Mesenchymal stem cell (in vitro differentiated cells and primary cell): Measurements from ENCODE around the gene MGLL.

Source experiments
- DNase-seq: peaks from one replicate; pipeline ENCODE4 v3.0.0-alpha.2; 2013
- H2AFZ ChIP-seq: one replicate; pipeline ENCODE4 v1.6.1; 2013; ENCODE audit warnings: low read depth, mild to moderate bottlenecking, control low read depth, inconsistent platforms, low read length, moderate library complexity
- H2AK5ac ChIP-seq: 2 replicates; pipeline ENCODE4 v1.6.1; 2013; ENCODE audit warnings: low read length, moderate library complexity, mild to moderate bottlenecking, inconsistent platforms; ENCODE audit not compliant: severe bottlenecking
- H2BK120ac ChIP-seq: one replicate; pipeline ENCODE4 v1.6.1; 2013; ENCODE audit warnings: low read depth, mild to moderate bottlenecking, inconsistent platforms, low read length, moderate library complexity
- H2BK12ac ChIP-seq, 2 experiments: one replicate each; pipeline ENCODE4 v1.6.1; 2013; ENCODE audit warnings: inconsistent platforms in 2 of 2, low read length in 2 of 2, mild to moderate bottlenecking in 2 of 2, moderate library complexity in 2 of 2, control low read depth in 1 of 2
- H2BK15ac ChIP-seq: one replicate; pipeline ENCODE4 v1.6.1; 2013; ENCODE audit warnings: mild to moderate bottlenecking, low read depth, inconsistent platforms; ENCODE audit not compliant: poor library complexity, severe bottlenecking
- H2BK5ac ChIP-seq: 2 replicates; pipeline ENCODE4 v1.6.1; 2013; ENCODE audit warnings: low read depth, mild to moderate bottlenecking, low read length, control low read depth, inconsistent platforms; ENCODE audit not compliant: poor library complexity, severe bottlenecking
- H3K14ac ChIP-seq, 2 experiments: one replicate each; pipeline ENCODE4 v1.6.1; 2013; ENCODE audit warnings: inconsistent platforms in 2 of 2, low read length in 2 of 2, control low read depth in 1 of 2, mild to moderate bottlenecking in 1 of 2, moderate library complexity in 1 of 2
- H3K18ac ChIP-seq, 2 experiments: one replicate each; pipeline ENCODE4 v1.6.1; 2013; ENCODE audit warnings: inconsistent platforms in 2 of 2, low read length in 2 of 2, control low read depth in 1 of 2, low read depth in 1 of 2, mild to moderate bottlenecking in 1 of 2
- H3K23ac ChIP-seq, 2 experiments: one replicate each; pipeline ENCODE4 v1.6.1; 2013; ENCODE audit warnings: inconsistent platforms in 2 of 2, low read length in 2 of 2, mild to moderate bottlenecking in 2 of 2, moderate library complexity in 2 of 2, control low read depth in 1 of 2
- H3K27ac ChIP-seq: 2 replicates; pipeline ENCODE4 v1.5.1; 2013; ENCODE audit warnings: mild to moderate bottlenecking, moderate library complexity, low read length, control low read depth, inconsistent platforms; ENCODE audit not compliant: poor library complexity, severe bottlenecking
- H3K27me3 ChIP-seq, 2 experiments: 2 replicates each; pipeline versions ENCODE4 v1.6.1 to v1.7.0; 2013; ENCODE audit warnings: low read length in 2 of 2, mild to moderate bottlenecking in 2 of 2, moderate library complexity in 2 of 2, control low read depth in 1 of 2, inconsistent platforms in 1 of 2; ENCODE audit not compliant: control insufficient read depth in 1 of 2, insufficient read depth in 1 of 2
- H3K36me3 ChIP-seq, 2 experiments: 2 replicates each; pipeline versions ENCODE4 v1.6.1 to v1.7.0; 2013; ENCODE audit warnings: low read length in 2 of 2, control low read depth in 1 of 2, inconsistent platforms in 1 of 2, low read depth in 1 of 2, mild to moderate bottlenecking in 1 of 2; ENCODE audit not compliant: insufficient read depth in 2 of 2, control insufficient read depth in 1 of 2
- H3K4ac ChIP-seq, 2 experiments: one replicate each; pipeline ENCODE4 v1.6.1; 2013; ENCODE audit warnings: inconsistent platforms in 2 of 2, low read length in 2 of 2, mild to moderate bottlenecking in 2 of 2, moderate library complexity in 2 of 2, control low read depth in 1 of 2, low read depth in 1 of 2
- H3K4me1 ChIP-seq: 2 replicates; pipeline ENCODE4 v1.6.1; 2013; ENCODE audit warnings: low read depth, low read length, control low read depth; ENCODE audit not compliant: control insufficient read depth, insufficient read depth
- H3K4me2 ChIP-seq: 2 replicates; pipeline ENCODE4 v1.6.1; 2013; ENCODE audit warnings: low read length, mild to moderate bottlenecking, inconsistent platforms; ENCODE audit not compliant: poor library complexity, severe bottlenecking
- H3K4me3 ChIP-seq, 2 experiments: 2 replicates each; pipeline versions ENCODE4 v1.5.1 to v1.7.0; 2013; ENCODE audit warnings: low read length in 2 of 2, mild to moderate bottlenecking in 2 of 2, control low read depth in 1 of 2, low read depth in 1 of 2; ENCODE audit not compliant: insufficient read depth in 1 of 2
- H3K79me1 ChIP-seq: replicated peaks from 2 replicates; pipeline ENCODE4 v1.6.1; 2013; ENCODE audit warnings: mild to moderate bottlenecking, control low read depth, low read length, inconsistent platforms; ENCODE audit not compliant: poor library complexity, severe bottlenecking
- H3K9ac ChIP-seq: 2 replicates; pipeline ENCODE4 v1.7.0; 2013; ENCODE audit warnings: mild to moderate bottlenecking, low read length, moderate library complexity
- H3K9me3 ChIP-seq: 2 replicates; pipeline ENCODE4 v1.7.0; 2013; ENCODE audit warnings: mild to moderate bottlenecking, low read length; ENCODE audit not compliant: control insufficient read depth
- H4K8ac ChIP-seq: one replicate; pipeline ENCODE4 v1.6.1; 2013; ENCODE audit warnings: inconsistent platforms, mild to moderate bottlenecking, low read length, moderate library complexity
- H4K91ac ChIP-seq: one replicate; pipeline ENCODE4 v1.6.1; 2013; ENCODE audit warnings: mild to moderate bottlenecking, low read length, inconsistent platforms
- WGBS: methylation state at CpG from one replicate; pipeline ENCODE4 v1.1.7; 2013; ENCODE audit warnings: mixed read lengths; 5-methylcytosine and 5-hydroxymethylcytosine counted together

MGLL gene

GRCh38 chr3:127646501-127647046, 175.7 kb downstream of the MGLL start:
- no peak for DNase-seq
- no peak overlapping the region for H2BK12ac ChIP-seq
- H3K4me1 ChIP-seq: no peaks in the 10 kb centered on the region
- H2BK120ac ChIP-seq: no peak overlapping the region
- H3K36me3 ChIP-seq: no peaks in the 10 kb centered on the region
- no peaks in the 10 kb centered on the region for H3K9me3 ChIP-seq
- no peak overlapping the region for H4K91ac ChIP-seq
- H2BK5ac ChIP-seq: no peak overlapping the region
- no peak overlapping the region for H3K18ac ChIP-seq
- no peaks in the 10 kb centered on the region for H3K79me1 ChIP-seq
- no peak overlapping the region for H4K8ac ChIP-seq
- H3K4me3 ChIP-seq: no peak overlapping the region
- H3K27me3 ChIP-seq: peaks cover 5 to 9% of the 10 kb centered on the region in 2 experiments
- no peak overlapping the region for H2BK15ac ChIP-seq
- 95% methylated on average over 10 of the region's 10 CpGs for WGBS
- H3K4me2 ChIP-seq: no peak overlapping the region
- H3K4ac ChIP-seq: no peak overlapping the region
- no peak overlapping the region for H3K23ac ChIP-seq
- H2AK5ac ChIP-seq: no peak overlapping the region
- no peak overlapping the region for H3K9ac ChIP-seq
- H2AFZ ChIP-seq: no peak overlapping the region
- no peak overlapping the region for H3K27ac ChIP-seq
- no peak overlapping the region for H3K14ac ChIP-seq

- no peak overlapping the region for H4K91ac ChIP-seq
- H2BK5ac ChIP-seq: no peak overlapping the region
- H3K4ac ChIP-seq: no peak overlapping the region
- H3K4me1 ChIP-seq: no peaks in the 10 kb centered on the region
- H3K4me2 ChIP-seq: no peak overlapping the region
- H2BK12ac ChIP-seq: no peak overlapping the region
- H2AFZ ChIP-seq: no peak overlapping the region
- no peaks in the 10 kb centered on the region for H3K36me3 ChIP-seq
- H3K9ac ChIP-seq: no peak overlapping the region
- no peak overlapping the region for H2BK15ac ChIP-seq
- H3K27ac ChIP-seq: no peak overlapping the region
- H4K8ac ChIP-seq: no peak overlapping the region
- no peak overlapping the region for H3K4me3 ChIP-seq
- DNase-seq: no peak
- H2BK120ac ChIP-seq: no peak overlapping the region
- H3K27me3 ChIP-seq: peaks cover 5 to 9% of the 10 kb centered on the region in 2 experiments
- H3K18ac ChIP-seq: no peak overlapping the region
- no peak overlapping the region for H3K14ac ChIP-seq
- no peak overlapping the region for H2AK5ac ChIP-seq
- no peaks in the 10 kb centered on the region for H3K79me1 ChIP-seq
- no peak overlapping the region for H3K23ac ChIP-seq
- WGBS: 83% methylated on average over 8 of the region's 8 CpGs
- H3K9me3 ChIP-seq: no peaks in the 10 kb centered on the region
Observed at GRCh38 chr3:127645371-127646015, 176.8 kb downstream of the MGLL start.

- peaks cover 3% of the 10 kb centered on the region for H3K4me1 ChIP-seq
- no peaks in the 10 kb centered on the region for H3K79me1 ChIP-seq
- no peaks in the 10 kb centered on the region for H3K36me3 ChIP-seq
- H3K18ac ChIP-seq: no peak overlapping the region
- no peak overlapping the region for H4K8ac ChIP-seq
- H3K14ac ChIP-seq: no peak overlapping the region
- H2AK5ac ChIP-seq: no peak overlapping the region
- no peak overlapping the region for H3K4me2 ChIP-seq
- H3K27me3 ChIP-seq: peaks cover 5 to 9% of the 10 kb centered on the region in 2 experiments
- no peak overlapping the region for H3K23ac ChIP-seq
- no peak overlapping the region for H4K91ac ChIP-seq
- H3K9ac ChIP-seq: no peak overlapping the region
- no peak overlapping the region for H3K4ac ChIP-seq
- no peak for DNase-seq
- H2BK5ac ChIP-seq: no peak overlapping the region
- no peaks in the 10 kb centered on the region for H3K9me3 ChIP-seq
- no peak overlapping the region for H2BK15ac ChIP-seq
- no peak overlapping the region for H2BK120ac ChIP-seq
- no peak overlapping the region for H3K27ac ChIP-seq
- WGBS: 85% methylated on average over 4 of the region's 5 CpGs
- H3K4me3 ChIP-seq: no peak overlapping the region
- H2AFZ ChIP-seq: no peak overlapping the region
- no peak overlapping the region for H2BK12ac ChIP-seq
Observed at GRCh38 chr3:127644641-127645370, 177.5 kb downstream of the MGLL start.

GRCh38 chr3:127640042-127640355, 182.3 kb downstream of the MGLL start:
- H2AK5ac ChIP-seq: no peak overlapping the region

More at GRCh38 chr3:127640042-127640355, 182.3 kb downstream of the MGLL start:
- Histone ChIP-seq H3K4ac (no peak overlapping the region), H3K79me1 (no peaks in the 10 kb centered on the region), H3K4me1 (peaks cover 12% of the 10 kb centered on the region), H2BK5ac (no peak overlapping the region), H3K27me3 (peaks cover 0 to 12% of the 10 kb centered on the region in 2 experiments), H4K91ac (no peak overlapping the region), H3K4me2 (no peak overlapping the region), H3K9ac (no peak overlapping the region), H3K18ac (no peak overlapping the region), H3K23ac (no peak overlapping the region), H2BK120ac (no peak overlapping the region), H3K9me3 (no peaks in the 10 kb centered on the region), H2AFZ (no peak overlapping the region), H4K8ac (no peak overlapping the region), H2BK12ac (no peak overlapping the region), H2BK15ac (no peak overlapping the region), H3K27ac (no peak overlapping the region), H3K14ac (no peak overlapping the region), H3K36me3 (no peaks in the 10 kb centered on the region), H3K4me3 (no peak overlapping the region)
- no peak for DNase-seq
- WGBS: 98% methylated on average over 3 of the region's 3 CpGs
